GM12878 (cell line): Measurements from ENCODE around the gene SUPT3H. TPM values are rescaled to one million over a fixed set of nuclear protein-coding genes. Genes with fewer than 3 reads are reported as not detected.

Experiments
- ATAC-seq: fragments of 200-7000 bp; cut with Tn5 transposase; 3 replicates; pipeline ENCODE4 v1.9.1; 2020; ENCODE audit warnings: mild to moderate bottlenecking, moderate library complexity
- BruUV-seq: library from RNA; stranded (reverse); fragments of 400-500 nt; replicated peaks from 2 replicates; lab custom pipeline; 2021; lab: Mats Ljungman, UMichigan
- CTCF ChIA-PET: fragments of 300-600 bp; sonication (Branson Sonifier 250); formaldehyde crosslinking; extraction: SDS; loops from one replicate; lab custom pipeline; 2021; ENCODE audit warnings: inconsistent platforms; lab: Yijun Ruan, JAX
- POLR2A ChIA-PET: fragments of 350-600 bp; formaldehyde crosslinking; extraction: SDS; loops from one replicate; lab custom pipeline; 2021; ENCODE audit warnings: inconsistent platforms; lab: Charles Lee
- RAD21 ChIA-PET: fragments of 300-600 bp; sonication (Branson Sonifier 250); formaldehyde crosslinking; loops from one replicate; lab custom pipeline; 2023; ENCODE audit warnings: antibody characterized with exemption; ENCODE audit not compliant: unreplicated experiment; lab: Charles Lee
- SMC1A ChIA-PET: fragments of 300-600 bp; sonication (Branson Sonifier 250); formaldehyde crosslinking; loops from one replicate; lab custom pipeline; 2023; ENCODE audit not compliant: unreplicated experiment, uncharacterized antibody; lab: Charles Lee
- DNase-seq: peaks from one replicate; pipeline ENCODE4 v3.0.0-alpha.2; 2011; ENCODE audit warnings: low read depth, low spot score
- FAIRE-seq: peaks from 3 replicates; lab custom pipeline; 2011; peaks lifted over from hg19 to GRCh38; lab: Jason Lieb, UNC
- H2AFZ ChIP-seq: 2 replicates; pipeline ENCODE4 v1.6.0; 2011; ENCODE audit warnings: low read depth, low read length, control low read depth; ENCODE audit not compliant: control insufficient read depth
- H3K27ac ChIP-seq: 2 replicates; pipeline ENCODE4 v1.5.1; 2011; ENCODE audit warnings: control low read depth; ENCODE audit not compliant: control insufficient read depth, insufficient read depth
- H3K27me3 ChIP-seq, 2 experiments: replicated peaks in 1 of 2; 2 replicates each; pipeline versions ENCODE4 v1.6.0 to v1.6.1; 2011; ENCODE audit warnings: low read length in 1 of 2; ENCODE audit not compliant: control insufficient read depth in 2 of 2, insufficient read depth in 2 of 2
- H3K36me3 ChIP-seq, 2 experiments: 2 replicates each; pipeline ENCODE4 v1.5.1; 2011; ENCODE audit warnings: low read length in 1 of 2; ENCODE audit not compliant: control insufficient read depth in 2 of 2, insufficient read depth in 2 of 2
- H3K4me1 ChIP-seq: 2 replicates; pipeline ENCODE4 v1.6.1; 2011; ENCODE audit warnings: mild to moderate bottlenecking, low read length, moderate library complexity, mixed read lengths; ENCODE audit not compliant: control insufficient read depth, insufficient read depth
- H3K4me2 ChIP-seq: 2 replicates; pipeline ENCODE4 v1.6.0; 2011; ENCODE audit warnings: control low read depth; ENCODE audit not compliant: control insufficient read depth, insufficient read depth
- H3K4me3 ChIP-seq: fragments of 200-600 bp; sonication (generic); 2 replicates; pipeline ENCODE4 v1.5.1; 2016
- H3K79me2 ChIP-seq: 2 replicates; pipeline ENCODE4 v1.6.0; 2011; ENCODE audit warnings: low read length; ENCODE audit not compliant: control insufficient read depth, insufficient read depth
- H3K9ac ChIP-seq: 2 replicates; pipeline ENCODE4 v1.8.0; 2011; ENCODE audit warnings: low read length, control low read depth, mixed read lengths; ENCODE audit not compliant: control insufficient read depth, insufficient read depth
- H3K9me3 ChIP-seq: replicated peaks from 3 replicates; pipeline ENCODE4 v1.5.1; 2011; ENCODE audit warnings: mild to moderate bottlenecking, low read length; ENCODE audit not compliant: control insufficient read depth, insufficient read depth
- H4K20me1 ChIP-seq: 2 replicates; pipeline ENCODE4 v1.6.0; 2011; ENCODE audit not compliant: control insufficient read depth, insufficient read depth
- BACH1 ChIP-seq: fragments of 450-650 bp; IDR thresholded peaks from 2 replicates; pipeline ENCODE4 v1.6.1; 2017; ENCODE audit warnings: mild to moderate bottlenecking, borderline replicate concordance
- NFXL1 ChIP-seq: fragments of 450-650 bp; IDR thresholded peaks from 2 replicates; pipeline ENCODE4 v1.6.1; 2017; ENCODE audit warnings: antibody characterized with exemption, mild to moderate bottlenecking, borderline replicate concordance
- TCF12 ChIP-seq: IDR thresholded peaks from 2 replicates; pipeline ENCODE4 v1.6.1; 2011; ENCODE audit warnings: low read depth, mild to moderate bottlenecking, low read length
- WGBS: methylation state at CpG from one replicate; pipeline ENCODE4 v1.1.6; 2016; ENCODE audit warnings: low lambda C conversion rate; ENCODE audit not compliant: insufficient replicate concordance, insufficient coverage; ENCODE audit errors: missing lambda C conversion rate; 5-methylcytosine and 5-hydroxymethylcytosine counted together
- in situ Hi-C: fragments of 300-500 bp; cut with MboI; formaldehyde crosslinking; loops from 9 replicates; pipeline ENCODE4 v1.14.3; 2018; ENCODE audit warnings: mixed read lengths
- intact Hi-C: fragments of 100-400 bp; cut with micrococcal nuclease; formaldehyde crosslinking; loops from one replicate; pipeline ENCODE4 v1.14.2; 2022; ENCODE audit not compliant: unreplicated experiment
- polyA plus RNA-seq, 11 experiments: library from polyadenylated mRNA; depleted of rRNA in 4 of 11; unstranded in 6 of 11; stranded (reverse) in 5 of 11; fragments of >200 nt; fragmentation: Nextera tagmentation in 4 of 11; fragmentation: Illumina TruSeq in 1 of 11; extraction: Ambion mirVana in 4 of 11; extraction: Trizol in 1 of 11; gene quantifications; 1 replicate in 1 of 11; 2 replicates in 10 of 11; pipeline versions ENCODE4 v1.2.1 to v1.2.3, GENCODE V29; 2011 to 2016; ENCODE audit warnings: inconsistent platforms in 2 of 11, missing spikeins in 2 of 11, low read depth in 1 of 11
- total RNA-seq, 4 experiments: library from RNA; depleted of rRNA in 3 of 4; stranded (reverse); fragments of >200 nt in 3 of 4; fragmentation: Illumina TruSeq in 1 of 4; extraction: Trizol in 1 of 4; gene quantifications; 2 replicates each; pipeline versions ENCODE4 v1.2.1 to v1.2.3, GENCODE V29; 2013 to 2021
- TF ChIP-seq, protein P1 (sequence below): IDR thresholded peaks from 2 replicates; pipeline ENCODE4 v1.6.1; 2012; ENCODE audit warnings: low read depth, low read length, improper control_type of control experiment

The SUPT3H gene
- total and polyA plus RNA-seq, 10 of the 15 experiments (the other 5 are each of a cell fraction or from before 2014, with no cell fraction given): 0.51 to 3.7 (median 2.0) TPM

DNA sequence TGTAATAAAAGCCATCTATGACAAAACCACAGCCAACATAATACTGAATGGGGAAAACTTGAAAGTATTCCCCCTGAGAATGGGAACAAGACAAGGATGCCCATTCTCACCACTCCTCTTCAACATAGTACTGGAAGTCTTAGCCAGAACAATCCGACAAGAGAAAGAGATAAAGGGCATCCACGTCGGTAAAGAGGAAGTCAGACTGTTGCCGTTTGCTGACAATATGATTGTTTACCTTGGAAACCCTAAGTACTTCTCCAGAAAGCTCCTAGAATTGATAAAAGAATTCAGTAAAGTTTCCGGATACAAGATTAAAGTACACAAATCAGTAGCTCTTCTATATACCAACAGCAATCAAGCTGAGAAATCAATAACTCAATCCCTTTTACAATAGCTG is 63.6 kb downstream of the SUPT3H start:
- Histone ChIP-seq H3K4me3 (no peak overlapping the region), H3K4me2 (no peak overlapping the region), H3K27ac (no peak overlapping the region), H3K4me1 (no peaks in the 10 kb centered on the region), H2AFZ (no peak overlapping the region), H3K9me3 (no peaks in the 10 kb centered on the region; the same call in 2 of the 3 replicates), H3K36me3 (no peaks in the 10 kb centered on the region), H4K20me1 (no peaks in the 10 kb centered on the region), H3K79me2 (no peaks in the 10 kb centered on the region), H3K9ac (no peak overlapping the region), H3K27me3 (no peaks in the 10 kb centered on the region)
- 63% methylated on average over 5 of the region's 5 CpGs for WGBS
- FAIRE-seq (no peak), ATAC-seq (no peak), DNase-seq (no peak)
- in situ Hi-C loops: no loop called here
- TF ChIP-seq, protein P1, sequence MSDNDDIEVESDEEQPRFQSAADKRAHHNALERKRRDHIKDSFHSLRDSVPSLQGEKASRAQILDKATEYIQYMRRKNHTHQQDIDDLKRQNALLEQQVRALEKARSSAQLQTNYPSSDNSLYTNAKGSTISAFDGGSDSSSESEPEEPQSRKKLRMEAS: no peak
- BruUV-seq: no TSS peak
- ChIA-PET RAD21 (no interaction called here), SMC1A (interaction anchor here (2.2 kb wide), 1 partner anchor 13 kb away, joined by 5 read pairs; the partner anchor contains the start of gene RUNX2), POLR2A (no interaction called here), CTCF (no interaction called here)
- intact Hi-C loops: no loop called here

DNA sequence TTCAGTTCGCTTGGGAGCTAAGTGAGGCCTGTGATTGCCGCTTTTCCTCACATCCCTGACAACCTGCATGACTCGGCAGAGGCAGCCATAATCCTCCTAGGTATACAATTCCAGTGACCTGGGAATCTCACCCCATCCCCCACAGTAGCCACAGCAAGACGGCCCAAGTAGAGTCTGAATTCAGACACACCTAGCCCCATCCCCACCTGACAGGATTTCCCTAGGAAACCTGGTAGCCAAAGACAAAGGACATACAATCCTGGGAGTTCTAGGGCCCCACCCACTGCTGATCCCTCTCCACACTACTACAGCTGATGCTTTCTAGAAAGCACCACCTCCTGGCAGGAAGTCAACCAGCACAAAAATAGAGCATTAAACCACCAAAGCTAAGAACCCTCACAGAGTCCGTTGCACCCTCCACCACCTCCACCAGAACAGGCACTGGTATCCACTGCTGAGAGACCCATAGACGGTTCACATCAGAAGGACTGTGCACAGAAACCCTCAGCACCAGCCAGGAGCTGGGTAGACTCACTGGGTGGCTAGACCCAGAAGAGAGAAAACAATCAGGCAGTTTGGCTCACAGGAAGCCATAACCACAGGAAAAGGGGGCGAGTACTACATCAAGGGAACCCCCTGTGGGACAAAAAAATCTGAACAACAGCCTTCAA is 67.5 kb downstream of the SUPT3H start:
- no peak for DNase-seq
- no peaks in the 10 kb centered on the region for H3K27me3 ChIP-seq
- ChIA-PET RAD21 (interaction anchor here (0.9 kb wide), 1 partner anchor 56 kb away, joined by 3 read pairs; no protein-coding TSS in a partner anchor), POLR2A (no interaction called here), CTCF (interaction anchor here (0.9 to 1.4 kb wide), 3 partner anchors 13 to 655 kb away, joined by 3 to 4 read pairs (median 3); no protein-coding TSS in a partner anchor), SMC1A (interaction anchor here (1.1 kb wide), 1 partner anchor 9 kb away, joined by 6 read pairs; no protein-coding TSS in a partner anchor)
- H4K20me1 ChIP-seq: no peaks in the 10 kb centered on the region
- H3K9me3 ChIP-seq: no peaks in the 10 kb centered on the region; the same call in 2 of the 3 replicates
- no peaks in the 10 kb centered on the region for H3K79me2 ChIP-seq
- BruUV-seq: no TSS peak
- no peak for FAIRE-seq
- in situ Hi-C loops: no loop called here
- H3K4me2 ChIP-seq: no peak overlapping the region
- WGBS: 44% methylated on average over 7 of the region's 7 CpGs
- ATAC-seq: no peak
- H3K36me3 ChIP-seq: no peaks in the 10 kb centered on the region
- no peak overlapping the region for H3K4me3 ChIP-seq
- H3K27ac ChIP-seq: no peak overlapping the region
- H3K4me1 ChIP-seq: no peaks in the 10 kb centered on the region
- TF ChIP-seq TCF12: no peak
- no peak for TF ChIP-seq NFXL1
- TF ChIP-seq BACH1: no peak
- intact Hi-C loops: no loop called here
- no peak overlapping the region for H3K9ac ChIP-seq
- peak overlapping the region; percentile 28; the same call in 1 of the 2 replicates for H2AFZ ChIP-seq
